ENCODE results near the gene SDF2. TPM values are rescaled to one million over a fixed set of nuclear protein-coding genes. Genes with fewer than 3 reads are reported as not detected.

SDF2 gene
- total and polyA plus RNA-seq, 10 of the 15 experiments (the other 5 are each of a cell fraction or from before 2014, with no cell fraction given): 29.8 to 81.0 (median 41.5) TPM

GRCh38 chr17:28685366-28685765, 23.7 kb upstream of the SDF2 start (continued):
- TF ChIP-seq FOXK2 (IDR thresholded peaks at IDR 0.05): no peak
- TF ChIP-seq EZH2 (IDR thresholded peaks at IDR 0.05; ENCODE audit: borderline replicate concordance, control insufficient read depth, low read depth, low read length): no peak

- ChIA-PET SMC1A (ENCODE audit: uncharacterized antibody, unreplicated experiment) (no interaction called here), CTCF (no interaction called here), RAD21 (ENCODE audit: unreplicated experiment) (no interaction called here), POLR2A (interaction anchor here (0.5 kb wide), 1 partner anchor 126 kb away, joined by 3 read pairs; no protein-coding TSS in a partner anchor)
- intact Hi-C loops (cut with micrococcal nuclease; ENCODE audit: unreplicated experiment) (no loop called here), in situ Hi-C loops (cut with MboI) (no loop called here)
- Histone ChIP-seq H2AFZ (ENCODE audit: control insufficient read depth, low read depth, low read length) (no peak overlapping the region), H3K27ac (ENCODE audit: control insufficient read depth, insufficient read depth) (no peak overlapping the region), H3K9me3 (replicated peaks; ENCODE audit: control insufficient read depth, insufficient read depth, low read length) (no peaks in the 10 kb centered on the region), H4K20me1 (ENCODE audit: control insufficient read depth, insufficient read depth) (no peaks in the 10 kb centered on the region; the same call in 1 of the 2 replicates), H3K9ac (ENCODE audit: control insufficient read depth, insufficient read depth, low read length) (no peak overlapping the region), H3K4me1 (ENCODE audit: control insufficient read depth, insufficient read depth, low read length) (no peaks in the 10 kb centered on the region), H3K36me3 (ENCODE audit: control insufficient read depth in 2 of 2, insufficient read depth in 2 of 2, low read length in 1 of 2) (peaks cover 31 to 66% of the 10 kb centered on the region in 2 experiments), H3K4me3 (no peak overlapping the region), H3K27me3 (replicated peaks in 1 of 2; ENCODE audit: control insufficient read depth in 2 of 2, insufficient read depth in 2 of 2, low read length in 1 of 2) (no peaks in the 10 kb centered on the region), H3K79me2 (ENCODE audit: control insufficient read depth, insufficient read depth, low read length) (no peaks in the 10 kb centered on the region), H3K4me2 (ENCODE audit: control insufficient read depth, insufficient read depth) (no peak overlapping the region)
- TF ChIP-seq ASH2L (IDR thresholded peaks at IDR 0.05; ENCODE audit: borderline replicate concordance, low read depth): no peak
- ATAC-seq (no peak), DNase-seq (ENCODE audit: low read depth, low spot score) (no peak), FAIRE-seq (no peak)
- BruUV-seq (replicated peaks): no TSS peak
- 96% methylated on average over 3 of the region's 3 CpGs for WGBS (ENCODE audit: insufficient coverage, insufficient replicate concordance, low lambda C conversion rate, missing lambda C conversion rate)
These were observed 23.3 kb upstream of the SDF2 start for GRCh38 chr17:28684963-28685362.

GRCh38 chr17:28682655-28683054, 20.9 kb upstream of the SDF2 start:
- Histone ChIP-seq H3K4me1 (ENCODE audit: control insufficient read depth, insufficient read depth, low read length) (no peaks in the 10 kb centered on the region), H3K27me3 (replicated peaks in 1 of 2; ENCODE audit: control insufficient read depth in 2 of 2, insufficient read depth in 2 of 2, low read length in 1 of 2) (no peaks in the 10 kb centered on the region), H3K79me2 (ENCODE audit: control insufficient read depth, insufficient read depth, low read length) (no peaks in the 10 kb centered on the region), H3K27ac (ENCODE audit: control insufficient read depth, insufficient read depth) (no peak overlapping the region), H3K9ac (ENCODE audit: control insufficient read depth, insufficient read depth, low read length) (no peak overlapping the region), H3K9me3 (replicated peaks; ENCODE audit: control insufficient read depth, insufficient read depth, low read length) (no peaks in the 10 kb centered on the region), H2AFZ (ENCODE audit: control insufficient read depth, low read depth, low read length) (no peak overlapping the region), H3K4me2 (ENCODE audit: control insufficient read depth, insufficient read depth) (no peak overlapping the region), H3K36me3 (ENCODE audit: control insufficient read depth in 2 of 2, insufficient read depth in 2 of 2, low read length in 1 of 2) (peaks cover 36 to 54% of the 10 kb centered on the region in 2 experiments), H3K4me3 (no peak overlapping the region), H4K20me1 (ENCODE audit: control insufficient read depth, insufficient read depth) (no peaks in the 10 kb centered on the region; the same call in 1 of the 2 replicates)
- FAIRE-seq (no peak), ATAC-seq (no peak), DNase-seq (ENCODE audit: low read depth, low spot score) (no peak)
- POLR2A ChIA-PET: interaction anchor here (0.5 to 1.8 kb wide), 4 partner anchors 14 to 164 kb away, joined by 3 to 5 read pairs (median 3); partner anchors contain the start of gene SDF2
- SMC1A ChIA-PET (ENCODE audit: uncharacterized antibody, unreplicated experiment): interaction anchor here (1.4 kb wide), 1 partner anchor 14 kb away, joined by 3 read pairs; no protein-coding TSS in a partner anchor
- CTCF ChIA-PET: interaction anchor here (0.6 kb wide), 1 partner anchor 30 kb away, joined by 5 read pairs; no protein-coding TSS in a partner anchor
- RAD21 ChIA-PET (ENCODE audit: unreplicated experiment): no interaction called here
- in situ Hi-C loops (cut with MboI) (no loop called here), intact Hi-C loops (cut with micrococcal nuclease; ENCODE audit: unreplicated experiment) (no loop called here)
- WGBS (ENCODE audit: insufficient coverage, insufficient replicate concordance, low lambda C conversion rate, missing lambda C conversion rate): 99% methylated on average over 11 of the region's 11 CpGs
- BruUV-seq (replicated peaks): no TSS peak
- TF ChIP-seq E4F1 (IDR thresholded peaks at IDR 0.05; ENCODE audit: borderline replicate concordance, partially characterized antibody) (no peak), TARDBP (IDR thresholded peaks at IDR 0.05; ENCODE audit: borderline replicate concordance) (no peak), HDGF (IDR thresholded peaks at IDR 0.05) (no peak), MLLT1 (IDR thresholded peaks at IDR 0.05) (no peak), NR2C1 (IDR thresholded peaks at IDR 0.05) (no peak), BCL3 (IDR thresholded peaks at IDR 0.05; ENCODE audit: borderline replicate concordance, insufficient read depth, low read depth, low read length, poor library complexity, severe bottlenecking) (no peak)

Data from GM12878 (cell line).